PC-3 (cell line): ENCODE results near the gene MAMLD1.

Source experiments
- CTCF ChIP-seq: fragments of 300-600 bp; sonication (generic); conservative IDR thresholded peaks from 2 replicates; pipeline ENCODE4 v1.5.1; 2017; ENCODE audit warnings: antibody characterized with exemption, low read depth, mild to moderate bottlenecking, low read length
- EZH2 ChIP-seq: fragments of 300-600 bp; sonication (generic); IDR thresholded peaks from one replicate; pipeline ENCODE4 v1.6.1; 2017; ENCODE audit warnings: antibody characterized with exemption, mild to moderate bottlenecking, low read length; ENCODE audit not compliant: unreplicated experiment
- EZH2phosphoT487 ChIP-seq: fragments of 300-600 bp; sonication (generic); IDR thresholded peaks from 2 replicates; pipeline ENCODE4 v1.6.1; 2018; ENCODE audit warnings: mild to moderate bottlenecking, antibody characterized with exemption, low read length, borderline replicate concordance

- TF ChIP-seq CTCF: no peak
- no peak for TF ChIP-seq EZH2
- no peak for TF ChIP-seq EZH2phosphoT487
Observed at GRCh38 chrX:150365990-150366911, 3.1 kb downstream of the MAMLD1 start.
